ENCODE data around the gene RARRES2.

Gene RARRES2

DNA sequence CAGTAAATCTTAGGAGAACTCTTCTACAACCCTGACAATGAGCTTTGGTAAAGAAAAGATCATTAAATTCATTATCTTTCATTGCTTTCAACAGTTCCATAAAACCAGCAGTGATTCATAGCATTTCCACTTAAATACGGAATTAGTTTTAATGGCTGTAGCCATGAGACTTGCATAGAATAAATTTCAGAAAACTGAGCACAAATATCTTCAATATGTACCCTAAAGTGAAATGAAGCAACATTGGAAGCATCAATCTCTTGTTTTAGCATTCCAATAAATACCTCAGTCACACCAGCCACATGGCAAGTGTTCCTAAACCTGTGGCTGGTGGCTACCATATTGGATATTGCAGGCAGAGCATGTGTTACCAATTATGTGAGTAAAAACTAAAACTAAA is 3.6 kb upstream of the RARRES2 start:
- Histone ChIP-seq H3K36me3 (ENCODE audit: low read length) (no peaks in the 10 kb centered on the region), H2AFZ (ENCODE audit: low read depth, low read length, severe bottlenecking) (no peak overlapping the region), H3K4me3 (ENCODE audit: insufficient read depth, low read length, poor library complexity, severe bottlenecking) (no peak overlapping the region), H3K4me2 (ENCODE audit: low read depth, low read length, poor library complexity, severe bottlenecking) (no peak overlapping the region), H3K27ac (ENCODE audit: low read depth, low read length) (no peak overlapping the region), H3K9me2 (replicated peaks; ENCODE audit: insufficient read depth, low read length) (no peaks in the 10 kb centered on the region), H4K20me1 (ENCODE audit: low read depth, low read length) (no peaks in the 10 kb centered on the region), H3K9ac (ENCODE audit: low read length) (no peak overlapping the region), H3K27me3 (ENCODE audit: low read length) (no peaks in the 10 kb centered on the region), H3K79me2 (ENCODE audit: insufficient read depth, low read length) (no peaks in the 10 kb centered on the region), H3F3A (ENCODE audit: insufficient read depth) (no peaks in the 10 kb centered on the region), H3K9me3 (ENCODE audit: insufficient read depth, low read length) (no peaks in the 10 kb centered on the region)
- TF ChIP-seq, protein P1, sequence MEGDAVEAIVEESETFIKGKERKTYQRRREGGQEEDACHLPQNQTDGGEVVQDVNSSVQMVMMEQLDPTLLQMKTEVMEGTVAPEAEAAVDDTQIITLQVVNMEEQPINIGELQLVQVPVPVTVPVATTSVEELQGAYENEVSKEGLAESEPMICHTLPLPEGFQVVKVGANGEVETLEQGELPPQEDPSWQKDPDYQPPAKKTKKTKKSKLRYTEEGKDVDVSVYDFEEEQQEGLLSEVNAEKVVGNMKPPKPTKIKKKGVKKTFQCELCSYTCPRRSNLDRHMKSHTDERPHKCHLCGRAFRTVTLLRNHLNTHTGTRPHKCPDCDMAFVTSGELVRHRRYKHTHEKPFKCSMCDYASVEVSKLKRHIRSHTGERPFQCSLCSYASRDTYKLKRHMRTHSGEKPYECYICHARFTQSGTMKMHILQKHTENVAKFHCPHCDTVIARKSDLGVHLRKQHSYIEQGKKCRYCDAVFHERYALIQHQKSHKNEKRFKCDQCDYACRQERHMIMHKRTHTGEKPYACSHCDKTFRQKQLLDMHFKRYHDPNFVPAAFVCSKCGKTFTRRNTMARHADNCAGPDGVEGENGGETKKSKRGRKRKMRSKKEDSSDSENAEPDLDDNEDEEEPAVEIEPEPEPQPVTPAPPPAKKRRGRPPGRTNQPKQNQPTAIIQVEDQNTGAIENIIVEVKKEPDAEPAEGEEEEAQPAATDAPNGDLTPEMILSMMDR (IDR thresholded peaks at IDR 0.05; ENCODE audit: insufficient read depth, low read length, poor library complexity, severe bottlenecking) = no peak

DNA sequence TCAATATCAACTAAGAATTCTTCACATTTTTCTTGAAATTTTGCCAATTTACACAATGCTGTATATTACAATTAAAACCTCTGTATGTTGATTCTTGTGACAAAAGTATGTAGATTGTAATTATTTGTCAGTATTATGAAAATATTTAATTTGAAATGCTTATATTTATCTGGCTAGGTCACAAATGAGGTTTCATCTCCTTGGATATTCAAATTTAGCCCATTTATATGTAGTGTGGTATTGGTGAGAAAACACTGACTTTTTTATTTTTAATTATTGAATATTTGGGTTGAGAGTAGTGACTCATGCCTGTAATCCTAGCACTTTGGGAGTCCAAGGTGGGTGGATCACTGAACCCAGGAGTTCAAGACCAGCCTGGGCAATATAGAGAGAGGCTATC is 2.9 kb upstream of the RARRES2 start:
- no peak for TF ChIP-seq EZH2phosphoT487 (conservative IDR thresholded peaks at IDR 0.05; ENCODE audit: low read length)
- TF ChIP-seq, protein P1 (IDR thresholded peaks at IDR 0.05; ENCODE audit: insufficient read depth, low read length, poor library complexity, severe bottlenecking) = no peak
- Histone ChIP-seq H3K9me3 (ENCODE audit: insufficient read depth, low read length) (no peaks in the 10 kb centered on the region), H3K36me3 (ENCODE audit: low read length) (no peaks in the 10 kb centered on the region), H3K79me2 (ENCODE audit: insufficient read depth, low read length) (no peaks in the 10 kb centered on the region), H3K9me2 (replicated peaks; ENCODE audit: insufficient read depth, low read length) (no peaks in the 10 kb centered on the region), H3K4me2 (ENCODE audit: low read depth, low read length, poor library complexity, severe bottlenecking) (no peak overlapping the region), H3K9ac (ENCODE audit: low read length) (no peak overlapping the region), H3K27me3 (ENCODE audit: low read length) (no peaks in the 10 kb centered on the region), H3F3A (ENCODE audit: insufficient read depth) (no peaks in the 10 kb centered on the region), H2AFZ (ENCODE audit: low read depth, low read length, severe bottlenecking) (no peak overlapping the region), H3K27ac (ENCODE audit: low read depth, low read length) (no peak overlapping the region), H3K4me3 (ENCODE audit: insufficient read depth, low read length, poor library complexity, severe bottlenecking) (no peak overlapping the region), H4K20me1 (ENCODE audit: low read depth, low read length) (no peaks in the 10 kb centered on the region)

DNA sequence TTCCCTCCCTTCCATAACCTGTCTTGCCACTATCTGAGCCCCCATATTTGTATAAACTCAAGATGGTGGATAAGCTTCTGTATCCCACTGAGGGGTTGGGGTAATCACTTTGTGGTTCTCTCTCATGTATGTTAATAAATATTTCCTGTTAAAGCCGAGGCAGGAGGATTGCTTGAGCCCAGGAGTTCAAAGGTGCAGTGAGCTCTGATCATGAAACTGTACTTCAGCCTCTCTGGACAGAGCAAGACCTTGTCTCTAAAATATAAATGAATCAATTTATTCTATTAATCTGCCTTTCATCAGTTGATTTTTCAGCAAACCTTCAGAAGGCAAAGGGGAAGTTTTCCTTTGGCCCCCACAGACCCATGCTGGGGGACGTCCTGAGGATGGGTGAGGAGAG is 1.8 kb upstream of the RARRES2 start:
- H3K9me3 ChIP-seq (ENCODE audit: insufficient read depth, low read length) = no peaks in the 10 kb centered on the region
- no peaks in the 10 kb centered on the region for H3K27me3 ChIP-seq (ENCODE audit: low read length)
- H3K9ac ChIP-seq (ENCODE audit: low read length) = no peak overlapping the region
- H3K27ac ChIP-seq (ENCODE audit: low read depth, low read length) = no peak overlapping the region
- H3F3A ChIP-seq (ENCODE audit: insufficient read depth) = no peaks in the 10 kb centered on the region
- no peak overlapping the region for H3K4me3 ChIP-seq (ENCODE audit: insufficient read depth, low read length, poor library complexity, severe bottlenecking)
- H2AFZ ChIP-seq (ENCODE audit: low read depth, low read length, severe bottlenecking) = no peak overlapping the region
- H3K9me2 ChIP-seq (replicated peaks; ENCODE audit: insufficient read depth, low read length) = no peaks in the 10 kb centered on the region
- H3K36me3 ChIP-seq (ENCODE audit: low read length) = no peaks in the 10 kb centered on the region
- H4K20me1 ChIP-seq (ENCODE audit: low read depth, low read length) = no peaks in the 10 kb centered on the region
- no peak overlapping the region for H3K4me2 ChIP-seq (ENCODE audit: low read depth, low read length, poor library complexity, severe bottlenecking)
- H3K79me2 ChIP-seq (ENCODE audit: insufficient read depth, low read length) = no peaks in the 10 kb centered on the region
- TF ChIP-seq EZH2phosphoT487 (conservative IDR thresholded peaks at IDR 0.05; ENCODE audit: low read length) = no peak
- TF ChIP-seq, protein P1 (IDR thresholded peaks at IDR 0.05; ENCODE audit: insufficient read depth, low read length, poor library complexity, severe bottlenecking) = no peak

DNA sequence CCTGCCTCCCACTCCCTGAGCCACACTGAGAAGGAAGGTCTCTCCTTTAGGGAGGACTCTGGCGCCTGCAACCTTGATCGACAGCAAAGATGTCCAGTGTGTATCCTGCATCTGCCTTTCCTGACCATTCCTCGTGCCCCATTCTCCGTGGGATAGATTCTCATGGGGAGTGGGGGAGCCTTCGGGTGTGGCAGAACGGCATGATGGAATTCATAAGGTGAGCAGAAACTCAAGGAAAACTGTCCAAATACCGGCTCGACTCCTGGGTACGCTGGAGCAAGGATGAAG is 636 bp upstream of the RARRES2 start:
- Histone ChIP-seq H3K9ac (ENCODE audit: low read length) (no peak overlapping the region), H3K4me3 (ENCODE audit: insufficient read depth, low read length, poor library complexity, severe bottlenecking) (no peak overlapping the region), H3K27ac (ENCODE audit: low read depth, low read length) (no peak overlapping the region), H3F3A (ENCODE audit: insufficient read depth) (no peaks in the 10 kb centered on the region), H3K9me2 (replicated peaks; ENCODE audit: insufficient read depth, low read length) (no peaks in the 10 kb centered on the region), H3K27me3 (ENCODE audit: low read length) (no peaks in the 10 kb centered on the region), H3K4me2 (ENCODE audit: low read depth, low read length, poor library complexity, severe bottlenecking) (no peak overlapping the region), H2AFZ (ENCODE audit: low read depth, low read length, severe bottlenecking) (no peak overlapping the region), H3K79me2 (ENCODE audit: insufficient read depth, low read length) (no peaks in the 10 kb centered on the region), H3K36me3 (ENCODE audit: low read length) (no peaks in the 10 kb centered on the region), H3K9me3 (ENCODE audit: insufficient read depth, low read length) (no peaks in the 10 kb centered on the region), H4K20me1 (ENCODE audit: low read depth, low read length) (no peaks in the 10 kb centered on the region)
- TF ChIP-seq, protein P1 (IDR thresholded peaks at IDR 0.05; ENCODE audit: insufficient read depth, low read length, poor library complexity, severe bottlenecking) = no peak
- TF ChIP-seq EZH2phosphoT487 (conservative IDR thresholded peaks at IDR 0.05; ENCODE audit: low read length) = no peak

Data from SU-DHL-6 (cell line).